Liver (tissue), 9 donors: ENCODE data around the gene SMIM44. TPM values are rescaled to one million over a fixed set of nuclear protein-coding genes. Genes with fewer than 3 reads are reported as not detected.

Experiments used
- DNase-seq: peaks from one replicate; pipeline ENCODE4 v3.0.0-alpha.2; 2017; ENCODE audit warnings: low spot score
- H3K27ac ChIP-seq, 2 donors: one replicate each; pipeline ENCODE4 v1.7.0; 2013; ENCODE audit warnings: inconsistent platforms in 2 of 2, low read length in 2 of 2, control low read depth in 1 of 2, low read depth in 1 of 2, mild to moderate bottlenecking in 1 of 2
- H3K27me3 ChIP-seq, 4 donors: one replicate each; pipeline versions ENCODE4 v1.6.1 to v1.7.0; 2013; ENCODE audit warnings: low read length in 3 of 4, inconsistent platforms in 1 of 4, mild to moderate bottlenecking in 1 of 4, moderate library complexity in 1 of 4; ENCODE audit not compliant: control insufficient read depth in 4 of 4, insufficient read depth in 4 of 4
- H3K36me3 ChIP-seq, 4 donors: one replicate each; pipeline versions ENCODE4 v1.6.1 to v1.7.0; 2013; ENCODE audit warnings: low read length in 3 of 4, mild to moderate bottlenecking in 3 of 4, low read depth in 1 of 4, moderate library complexity in 1 of 4; ENCODE audit not compliant: control insufficient read depth in 4 of 4, insufficient read depth in 3 of 4
- H3K4me1 ChIP-seq, 4 donors: one replicate each; pipeline versions ENCODE4 v1.6.1 to v1.7.0; 2013; ENCODE audit warnings: low read length in 3 of 4, mild to moderate bottlenecking in 3 of 4, moderate library complexity in 1 of 4; ENCODE audit not compliant: control insufficient read depth in 4 of 4, insufficient read depth in 4 of 4
- H3K4me3 ChIP-seq, 3 donors: one replicate each; pipeline versions ENCODE4 v1.6.1 to v1.7.0; 2013; ENCODE audit warnings: low read length in 3 of 3, control low read depth in 1 of 3, low read depth in 1 of 3, mild to moderate bottlenecking in 1 of 3
- H3K9ac ChIP-seq, 2 donors: one replicate each; pipeline ENCODE4 v1.7.0; 2013; ENCODE audit warnings: low read length in 2 of 2, mild to moderate bottlenecking in 2 of 2, moderate library complexity in 2 of 2, control low read depth in 1 of 2, low read depth in 1 of 2
- H3K9me3 ChIP-seq, 4 donors: one replicate each; pipeline versions ENCODE4 v1.6.1 to v1.7.0; 2013; ENCODE audit warnings: low read length in 3 of 4; ENCODE audit not compliant: control insufficient read depth in 4 of 4
- EGR1 ChIP-seq, 2 donors: IDR thresholded peaks; 2 replicates each; pipeline ENCODE4 v1.6.1; 2016 to 2018; ENCODE audit warnings: antibody characterized with exemption in 2 of 2, low read depth in 2 of 2
- FOXA1 ChIP-seq: IDR thresholded peaks from 2 replicates; pipeline ENCODE4 v1.6.1; 2016; ENCODE audit warnings: antibody characterized with exemption
- GABPA ChIP-seq, 2 donors: IDR thresholded peaks in 1 of 2; conservative IDR thresholded peaks in 1 of 2; 2 replicates each; pipeline ENCODE4 v1.6.1; 2016; ENCODE audit warnings: antibody characterized with exemption in 2 of 2, mild to moderate bottlenecking in 1 of 2, moderate library complexity in 1 of 2
- HNF4A ChIP-seq, 2 donors: conservative IDR thresholded peaks; 2 replicates each; pipeline ENCODE4 v1.6.1; 2016; ENCODE audit warnings: antibody characterized with exemption in 2 of 2, mild to moderate bottlenecking in 2 of 2
- HNF4G ChIP-seq: IDR thresholded peaks from 2 replicates; pipeline ENCODE4 v1.6.1; 2016; ENCODE audit warnings: antibody characterized with exemption
- JUND ChIP-seq, 2 donors: IDR thresholded peaks; 2 replicates each; pipeline ENCODE4 v1.6.1; 2016; ENCODE audit warnings: antibody characterized with exemption in 2 of 2
- NR2F2 ChIP-seq: IDR thresholded peaks from 2 replicates; pipeline ENCODE4 v1.6.1; 2016; ENCODE audit warnings: antibody characterized with exemption
- RAD21 ChIP-seq, 2 donors: IDR thresholded peaks; 2 replicates each; pipeline ENCODE4 v1.6.1; 2016; ENCODE audit warnings: antibody characterized with exemption in 2 of 2, mild to moderate bottlenecking in 2 of 2
- TAF1 ChIP-seq: conservative IDR thresholded peaks from 2 replicates; pipeline ENCODE4 v1.6.1; 2016; ENCODE audit warnings: antibody characterized with exemption, mild to moderate bottlenecking
- YY1 ChIP-seq: IDR thresholded peaks from 2 replicates; pipeline ENCODE4 v1.6.1; 2016; ENCODE audit warnings: antibody characterized with exemption, mild to moderate bottlenecking
- WGBS: extraction: QIAGEN DNeasy Blood & Tissue Kit; methylation state at CpG from one replicate; pipeline ENCODE4 v1.1.7; 2013; 5-methylcytosine and 5-hydroxymethylcytosine counted together
- polyA plus RNA-seq, 2 donors: library from polyadenylated mRNA; stranded (reverse) in 1 of 2; unstranded in 1 of 2; fragments of 200-250 nt in 1 of 2; fragments of >200 nt in 1 of 2; fragmentation: Nextera tagmentation in 1 of 2; extraction: Ambion mirVana in 1 of 2; gene quantifications; one replicate each; pipeline versions ENCODE4 v1.2.1 to v1.2.3, GENCODE V29; 2013 to 2015
- total RNA-seq, 2 donors: library from RNA; depleted of rRNA; stranded (reverse); fragments of >200 nt; gene quantifications; one replicate each; pipeline ENCODE4 v1.2.3, GENCODE V29; 2014
- TF ChIP-seq, protein P1 (sequence below): IDR thresholded peaks from 2 replicates; pipeline ENCODE4 v1.6.1; 2016; ENCODE audit warnings: antibody characterized with exemption
- TF ChIP-seq, protein P2 (sequence below): IDR thresholded peaks from 2 replicates; pipeline ENCODE4 v1.6.1; 2016; ENCODE audit warnings: antibody characterized with exemption, mild to moderate bottlenecking
- TF ChIP-seq, protein P3 (sequence below): IDR thresholded peaks from 2 replicates; pipeline ENCODE4 v1.6.1; 2016; ENCODE audit warnings: antibody characterized with exemption
- TF ChIP-seq, protein P4 (sequence below): IDR thresholded peaks from 2 replicates; pipeline ENCODE4 v1.6.1; 2016; ENCODE audit warnings: antibody characterized with exemption
- TF ChIP-seq, protein P5 (sequence below): fragments of 150-350 bp; IDR thresholded peaks from 2 replicates; pipeline ENCODE4 v1.5.1; 2017; ENCODE audit warnings: improper control_type of control experiment, low read depth, low read length; ENCODE audit not compliant: missing input control
- donor health status: healthy.
- donor health status: healthy.
- donor health status: healthy.
- donor health status: healthy.
- donor health status: healthy.

Gene SMIM44
- total and polyA plus RNA-seq, 4 donors: not detected

DNA sequence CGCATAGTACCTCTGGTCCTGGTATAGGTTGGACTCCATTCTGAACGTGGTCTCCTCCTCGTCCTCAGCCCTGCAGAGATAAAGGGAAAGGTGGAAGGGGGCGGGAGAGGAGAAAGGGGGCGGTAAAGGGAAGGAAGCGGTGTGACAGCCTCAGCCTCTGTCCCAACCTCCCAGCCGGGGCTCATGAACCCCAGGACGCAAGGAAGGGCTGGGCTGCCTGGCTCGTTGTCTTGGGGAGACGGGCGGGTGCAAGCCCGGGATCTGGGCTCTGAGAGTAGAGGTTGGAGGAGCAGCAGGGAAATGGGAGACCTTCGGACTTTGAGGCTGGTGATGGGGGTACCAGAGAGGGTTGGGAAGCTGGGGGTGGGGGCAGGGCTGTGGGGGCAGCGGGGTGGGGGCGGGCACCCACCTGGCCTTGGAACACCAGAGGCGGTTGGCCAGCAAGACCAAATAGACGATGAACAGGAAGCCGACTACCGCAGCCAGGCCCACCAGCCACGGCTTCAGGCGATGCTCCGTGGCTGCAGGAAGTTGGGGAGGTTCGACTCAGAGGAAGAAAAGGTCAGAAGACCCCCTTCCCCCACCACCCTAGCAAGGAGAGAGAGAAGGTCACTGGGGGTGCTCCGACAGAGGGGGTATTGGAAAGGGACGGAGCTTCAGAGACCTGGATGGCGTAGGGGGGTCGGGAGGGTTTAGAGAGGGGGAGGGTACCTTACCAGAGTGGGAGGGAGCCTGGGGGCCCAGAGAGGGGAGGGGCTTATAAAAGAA lies 4.6 kb downstream of the SMIM44 start:
- H3K9ac ChIP-seq: no peak overlapping the region
- H3K9me3 ChIP-seq: no peaks in the 10 kb centered on the region
- 49% methylated on average over 27 of the region's 27 CpGs for WGBS
- H3K4me1 ChIP-seq: peaks cover 0 to 2% (median 0%) of the 10 kb centered on the region in 4 donors
- H3K4me3 ChIP-seq: no peak overlapping the region
- H3K36me3 ChIP-seq: no peaks in the 10 kb centered on the region
- peaks cover 0 to 2% (median 0%) of the 10 kb centered on the region in 4 donors for H3K27me3 ChIP-seq
- DNase-seq: no peak
- H3K27ac ChIP-seq: no peak overlapping the region
- TF ChIP-seq HNF4G (no peak), JUND (IDR thresholded peaks at IDR 0.05) (no peak), HNF4A (conservative IDR thresholded peaks at IDR 0.05) (no peak), RAD21 (IDR thresholded peaks at IDR 0.05) (no peak), NR2F2 (no peak), TAF1 (no peak), FOXA1 (no peak), GABPA (IDR thresholded peaks at IDR 0.05 in 1 of 2, conservative IDR thresholded peaks at IDR 0.05 in 1 of 2) (no peak)
- TF ChIP-seq, protein P1, sequence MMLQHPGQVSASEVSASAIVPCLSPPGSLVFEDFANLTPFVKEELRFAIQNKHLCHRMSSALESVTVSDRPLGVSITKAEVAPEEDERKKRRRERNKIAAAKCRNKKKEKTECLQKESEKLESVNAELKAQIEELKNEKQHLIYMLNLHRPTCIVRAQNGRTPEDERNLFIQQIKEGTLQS: no peak

DNA sequence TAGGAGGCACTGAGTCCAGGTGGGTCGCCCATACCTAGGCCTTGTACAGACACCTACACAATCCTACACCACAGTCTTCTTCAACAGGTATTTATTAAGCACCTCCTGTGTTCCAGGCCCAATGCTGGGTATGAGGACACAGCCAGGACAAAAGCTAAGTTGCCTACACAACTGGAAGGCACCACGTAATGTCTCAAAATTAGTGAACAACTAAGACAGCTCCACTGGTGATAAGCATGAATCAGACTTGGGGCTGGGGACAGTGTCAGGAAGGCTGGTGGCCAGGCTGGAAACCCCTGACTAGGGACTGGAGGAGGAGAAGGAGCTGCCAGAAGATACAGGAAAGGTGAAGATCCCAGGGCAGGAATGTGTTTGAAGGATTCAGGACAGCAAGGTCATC lies 5.3 kb downstream of the SMIM44 start:
- Histone ChIP-seq H3K4me1 (peaks cover 0 to 2% (median 0%) of the 10 kb centered on the region in 4 donors), H3K9ac (no peak overlapping the region), H3K36me3 (no peaks in the 10 kb centered on the region), H3K27me3 (peaks cover 0 to 2% (median 0%) of the 10 kb centered on the region in 4 donors), H3K27ac (no peak overlapping the region), H3K9me3 (no peaks in the 10 kb centered on the region), H3K4me3 (no peak overlapping the region)
- WGBS: 95% methylated on average over 2 of the region's 2 CpGs
- TF ChIP-seq TAF1 (no peak), HNF4G (no peak), NR2F2 (no peak), EGR1 (IDR thresholded peaks at IDR 0.05; ENCODE audit: low read depth in 2 of 2) (no peak), HNF4A (conservative IDR thresholded peaks at IDR 0.05) (no peak), RAD21 (IDR thresholded peaks at IDR 0.05) (no peak), YY1 (no peak)
- TF ChIP-seq, protein P2, sequence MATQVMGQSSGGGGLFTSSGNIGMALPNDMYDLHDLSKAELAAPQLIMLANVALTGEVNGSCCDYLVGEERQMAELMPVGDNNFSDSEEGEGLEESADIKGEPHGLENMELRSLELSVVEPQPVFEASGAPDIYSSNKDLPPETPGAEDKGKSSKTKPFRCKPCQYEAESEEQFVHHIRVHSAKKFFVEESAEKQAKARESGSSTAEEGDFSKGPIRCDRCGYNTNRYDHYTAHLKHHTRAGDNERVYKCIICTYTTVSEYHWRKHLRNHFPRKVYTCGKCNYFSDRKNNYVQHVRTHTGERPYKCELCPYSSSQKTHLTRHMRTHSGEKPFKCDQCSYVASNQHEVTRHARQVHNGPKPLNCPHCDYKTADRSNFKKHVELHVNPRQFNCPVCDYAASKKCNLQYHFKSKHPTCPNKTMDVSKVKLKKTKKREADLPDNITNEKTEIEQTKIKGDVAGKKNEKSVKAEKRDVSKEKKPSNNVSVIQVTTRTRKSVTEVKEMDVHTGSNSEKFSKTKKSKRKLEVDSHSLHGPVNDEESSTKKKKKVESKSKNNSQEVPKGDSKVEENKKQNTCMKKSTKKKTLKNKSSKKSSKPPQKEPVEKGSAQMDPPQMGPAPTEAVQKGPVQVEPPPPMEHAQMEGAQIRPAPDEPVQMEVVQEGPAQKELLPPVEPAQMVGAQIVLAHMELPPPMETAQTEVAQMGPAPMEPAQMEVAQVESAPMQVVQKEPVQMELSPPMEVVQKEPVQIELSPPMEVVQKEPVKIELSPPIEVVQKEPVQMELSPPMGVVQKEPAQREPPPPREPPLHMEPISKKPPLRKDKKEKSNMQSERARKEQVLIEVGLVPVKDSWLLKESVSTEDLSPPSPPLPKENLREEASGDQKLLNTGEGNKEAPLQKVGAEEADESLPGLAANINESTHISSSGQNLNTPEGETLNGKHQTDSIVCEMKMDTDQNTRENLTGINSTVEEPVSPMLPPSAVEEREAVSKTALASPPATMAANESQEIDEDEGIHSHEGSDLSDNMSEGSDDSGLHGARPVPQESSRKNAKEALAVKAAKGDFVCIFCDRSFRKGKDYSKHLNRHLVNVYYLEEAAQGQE: no peak
- TF ChIP-seq, protein P3, sequence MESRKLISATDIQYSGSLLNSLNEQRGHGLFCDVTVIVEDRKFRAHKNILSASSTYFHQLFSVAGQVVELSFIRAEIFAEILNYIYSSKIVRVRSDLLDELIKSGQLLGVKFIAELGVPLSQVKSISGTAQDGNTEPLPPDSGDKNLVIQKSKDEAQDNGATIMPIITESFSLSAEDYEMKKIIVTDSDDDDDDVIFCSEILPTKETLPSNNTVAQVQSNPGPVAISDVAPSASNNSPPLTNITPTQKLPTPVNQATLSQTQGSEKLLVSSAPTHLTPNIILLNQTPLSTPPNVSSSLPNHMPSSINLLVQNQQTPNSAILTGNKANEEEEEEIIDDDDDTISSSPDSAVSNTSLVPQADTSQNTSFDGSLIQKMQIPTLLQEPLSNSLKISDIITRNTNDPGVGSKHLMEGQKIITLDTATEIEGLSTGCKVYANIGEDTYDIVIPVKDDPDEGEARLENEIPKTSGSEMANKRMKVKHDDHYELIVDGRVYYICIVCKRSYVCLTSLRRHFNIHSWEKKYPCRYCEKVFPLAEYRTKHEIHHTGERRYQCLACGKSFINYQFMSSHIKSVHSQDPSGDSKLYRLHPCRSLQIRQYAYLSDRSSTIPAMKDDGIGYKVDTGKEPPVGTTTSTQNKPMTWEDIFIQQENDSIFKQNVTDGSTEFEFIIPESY: no peak
- TF ChIP-seq, protein P4, sequence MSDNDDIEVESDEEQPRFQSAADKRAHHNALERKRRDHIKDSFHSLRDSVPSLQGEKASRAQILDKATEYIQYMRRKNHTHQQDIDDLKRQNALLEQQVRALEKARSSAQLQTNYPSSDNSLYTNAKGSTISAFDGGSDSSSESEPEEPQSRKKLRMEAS: no peak
- TF ChIP-seq, protein P5, sequence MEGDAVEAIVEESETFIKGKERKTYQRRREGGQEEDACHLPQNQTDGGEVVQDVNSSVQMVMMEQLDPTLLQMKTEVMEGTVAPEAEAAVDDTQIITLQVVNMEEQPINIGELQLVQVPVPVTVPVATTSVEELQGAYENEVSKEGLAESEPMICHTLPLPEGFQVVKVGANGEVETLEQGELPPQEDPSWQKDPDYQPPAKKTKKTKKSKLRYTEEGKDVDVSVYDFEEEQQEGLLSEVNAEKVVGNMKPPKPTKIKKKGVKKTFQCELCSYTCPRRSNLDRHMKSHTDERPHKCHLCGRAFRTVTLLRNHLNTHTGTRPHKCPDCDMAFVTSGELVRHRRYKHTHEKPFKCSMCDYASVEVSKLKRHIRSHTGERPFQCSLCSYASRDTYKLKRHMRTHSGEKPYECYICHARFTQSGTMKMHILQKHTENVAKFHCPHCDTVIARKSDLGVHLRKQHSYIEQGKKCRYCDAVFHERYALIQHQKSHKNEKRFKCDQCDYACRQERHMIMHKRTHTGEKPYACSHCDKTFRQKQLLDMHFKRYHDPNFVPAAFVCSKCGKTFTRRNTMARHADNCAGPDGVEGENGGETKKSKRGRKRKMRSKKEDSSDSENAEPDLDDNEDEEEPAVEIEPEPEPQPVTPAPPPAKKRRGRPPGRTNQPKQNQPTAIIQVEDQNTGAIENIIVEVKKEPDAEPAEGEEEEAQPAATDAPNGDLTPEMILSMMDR: no peak
- DNase-seq: no peak
